ENCODE measurements around the gene LBR.

- TF ChIP-seq CTCF (conservative IDR thresholded peaks at IDR 0.05; ENCODE audit: low read length): no peak
- TF ChIP-seq EZH2phosphoT487 (IDR thresholded peaks at IDR 0.05; ENCODE audit: borderline replicate concordance): no peak
These were observed 26.9 kb downstream of the LBR start for GRCh38 chr1:225400968-225401367.
